ENCODE results near the gene CLEC2A.

GRCh38 chr12:9908350-9908749 lies 23.8 kb downstream of the CLEC2A start:
- TF ChIP-seq CTCF (IDR thresholded peaks at IDR 0.05) (no peak), POLR2A (IDR thresholded peaks at IDR 0.05) (no peak)
